ENCODE measurements around the gene CHAMP1. TPM values are rescaled to one million over a fixed set of nuclear protein-coding genes. Genes with fewer than 3 reads are reported as not detected.

Gene CHAMP1
- total and polyA plus RNA-seq, 5 donors from 2014 or later = 7.8 to 12.9 (median 9.1) TPM

- peaks cover 0 to 4% (median 0%) of the 10 kb centered on the region in 4 donors for H3K4me1 Mint-ChIP-seq
- H3K36me3 Mint-ChIP-seq = peaks cover 14% of the 10 kb centered on the region
- no peak for ATAC-seq (ENCODE audit: low read depth in 2 of 2)
- no peaks in the 10 kb centered on the region for H3K27me3 Mint-ChIP-seq
- H3K9me3 ChIP-seq (ENCODE audit: control insufficient read depth in 2 of 2, low read length in 2 of 2) = no peaks in the 10 kb centered on the region
- H3K36me3 ChIP-seq (ENCODE audit: control insufficient read depth, insufficient read depth, low read length) = peaks cover 45% of the 10 kb centered on the region
- no peak for DNase-seq
- no peaks in the 10 kb centered on the region for H3K4me1 ChIP-seq (ENCODE audit: control insufficient read depth, insufficient read depth, low read length, poor library complexity, severe bottlenecking)
- no peak overlapping the region for H3K4me3 Mint-ChIP-seq
- H3K9me3 Mint-ChIP-seq = no peaks in the 10 kb centered on the region
- H3K4me3 ChIP-seq (ENCODE audit: low read depth, low read length) = no peak overlapping the region
- H3K27ac Mint-ChIP-seq = no peak overlapping the region
- no peak overlapping the region for H3K27ac ChIP-seq (ENCODE audit: insufficient read depth, low read length, poor library complexity, severe bottlenecking)
- no peaks in the 10 kb centered on the region for H3K27me3 ChIP-seq (ENCODE audit: control insufficient read depth, insufficient read depth, low read length)
Measured at GRCh38 chr13:114303700-114304327, 10.5 kb upstream of the CHAMP1 start.

- Histone ChIP-seq H3K36me3 (ENCODE audit: control insufficient read depth, insufficient read depth, low read length) (peaks cover 38% of the 10 kb centered on the region), H3K4me1 (ENCODE audit: control insufficient read depth, insufficient read depth, low read length, poor library complexity, severe bottlenecking) (no peaks in the 10 kb centered on the region), H3K4me3 (ENCODE audit: low read depth, low read length) (no peak overlapping the region), H3K27me3 (ENCODE audit: control insufficient read depth, insufficient read depth, low read length) (no peaks in the 10 kb centered on the region), H3K27ac (ENCODE audit: insufficient read depth, low read length, poor library complexity, severe bottlenecking) (no peak overlapping the region), H3K9me3 (ENCODE audit: control insufficient read depth in 2 of 2, low read length in 2 of 2) (no peaks in the 10 kb centered on the region)
- Mint-ChIP-seq H3K27ac (no peak overlapping the region), H3K4me3 (no peak overlapping the region), H3K4me1 (no peaks in the 10 kb centered on the region), H3K36me3 (peaks cover 9% of the 10 kb centered on the region), H3K9me3 (no peaks in the 10 kb centered on the region), H3K27me3 (no peaks in the 10 kb centered on the region)
- ATAC-seq (ENCODE audit: low read depth in 2 of 2) (no peak), DNase-seq (no peak)
Measured at GRCh38 chr13:114304346-114305034, 9.8 kb upstream of the CHAMP1 start.

- DNase-seq = no peak
- Mint-ChIP-seq H3K4me3 (no peak overlapping the region), H3K36me3 (peaks cover 9% of the 10 kb centered on the region), H3K4me1 (peaks cover 10 to 14% (median 13%) of the 10 kb centered on the region in 4 donors), H3K27ac (no peak overlapping the region), H3K27me3 (peaks cover 7% of the 10 kb centered on the region), H3K9me3 (no peaks in the 10 kb centered on the region)
- no peaks in the 10 kb centered on the region for H3K9me3 ChIP-seq (ENCODE audit: control insufficient read depth in 2 of 2, low read length in 2 of 2)
- H3K27ac ChIP-seq (ENCODE audit: insufficient read depth, low read length, poor library complexity, severe bottlenecking) = no peak overlapping the region
- no peak overlapping the region for H3K4me3 ChIP-seq (ENCODE audit: low read depth, low read length)
- H3K27me3 ChIP-seq (ENCODE audit: control insufficient read depth, insufficient read depth, low read length) = no peaks in the 10 kb centered on the region
- H3K4me1 ChIP-seq (ENCODE audit: control insufficient read depth, insufficient read depth, low read length, poor library complexity, severe bottlenecking) = peaks cover 12% of the 10 kb centered on the region
- peaks cover 16% of the 10 kb centered on the region for H3K36me3 ChIP-seq (ENCODE audit: control insufficient read depth, insufficient read depth, low read length)
- no peak for ATAC-seq (ENCODE audit: low read depth in 2 of 2)
Measured at GRCh38 chr13:114309086-114309485, 5.2 kb upstream of the CHAMP1 start.

- Histone ChIP-seq H3K4me1 (ENCODE audit: control insufficient read depth, insufficient read depth, low read length, poor library complexity, severe bottlenecking) (peaks cover 17% of the 10 kb centered on the region), H3K27ac (ENCODE audit: insufficient read depth, low read length, poor library complexity, severe bottlenecking) (no peak overlapping the region), H3K4me3 (ENCODE audit: low read depth, low read length) (no peak overlapping the region), H3K36me3 (ENCODE audit: control insufficient read depth, insufficient read depth, low read length) (peaks cover 10% of the 10 kb centered on the region), H3K9me3 (ENCODE audit: control insufficient read depth in 2 of 2, low read length in 2 of 2) (no peaks in the 10 kb centered on the region), H3K27me3 (ENCODE audit: control insufficient read depth, insufficient read depth, low read length) (no peaks in the 10 kb centered on the region)
- H3K9me3 Mint-ChIP-seq = no peaks in the 10 kb centered on the region
- H3K4me3 Mint-ChIP-seq = no peak overlapping the region
- H3K27ac Mint-ChIP-seq = no peak overlapping the region
- ATAC-seq (ENCODE audit: low read depth in 2 of 2) = no peak
- peaks cover 11 to 17% (median 16%) of the 10 kb centered on the region in 4 donors for H3K4me1 Mint-ChIP-seq
- DNase-seq = no peak
- H3K36me3 Mint-ChIP-seq = peaks cover 9% of the 10 kb centered on the region
- peaks cover 7% of the 10 kb centered on the region for H3K27me3 Mint-ChIP-seq
Measured at GRCh38 chr13:114309806-114310410, 4.4 kb upstream of the CHAMP1 start.

GRCh38 chr13:114310956-114311355, 3.3 kb upstream of the CHAMP1 start:
- H3K27me3 Mint-ChIP-seq = peaks cover 7% of the 10 kb centered on the region
- peaks cover 18 to 27% (median 23%) of the 10 kb centered on the region in 4 donors for H3K4me1 Mint-ChIP-seq

GRCh38 chr13:114311387-114311786, 2.9 kb upstream of the CHAMP1 start:
- Histone ChIP-seq H3K27me3 (ENCODE audit: control insufficient read depth, insufficient read depth, low read length) (no peaks in the 10 kb centered on the region), H3K4me1 (ENCODE audit: control insufficient read depth, insufficient read depth, low read length, poor library complexity, severe bottlenecking) (peaks cover 30% of the 10 kb centered on the region), H3K27ac (ENCODE audit: insufficient read depth, low read length, poor library complexity, severe bottlenecking) (no peak overlapping the region), H3K9me3 (ENCODE audit: control insufficient read depth in 2 of 2, low read length in 2 of 2) (no peaks in the 10 kb centered on the region), H3K36me3 (ENCODE audit: control insufficient read depth, insufficient read depth, low read length) (peaks cover 4% of the 10 kb centered on the region), H3K4me3 (ENCODE audit: low read depth, low read length) (no peak overlapping the region)
- peaks cover 7% of the 10 kb centered on the region for H3K27me3 Mint-ChIP-seq
- no peak for ATAC-seq (ENCODE audit: low read depth in 2 of 2)
- no peak overlapping the region for H3K27ac Mint-ChIP-seq
- H3K4me3 Mint-ChIP-seq = no peak overlapping the region
- H3K36me3 Mint-ChIP-seq = peaks cover 12% of the 10 kb centered on the region
- no peak for DNase-seq
- peaks cover 18 to 27% (median 23%) of the 10 kb centered on the region in 4 donors for H3K4me1 Mint-ChIP-seq
- H3K9me3 Mint-ChIP-seq = no peaks in the 10 kb centered on the region

More at GRCh38 chr13:114310956-114311355, 3.3 kb upstream of the CHAMP1 start:
- Histone ChIP-seq H3K4me1 (ENCODE audit: control insufficient read depth, insufficient read depth, low read length, poor library complexity, severe bottlenecking) (peaks cover 27% of the 10 kb centered on the region), H3K9me3 (ENCODE audit: control insufficient read depth in 2 of 2, low read length in 2 of 2) (no peaks in the 10 kb centered on the region), H3K36me3 (ENCODE audit: control insufficient read depth, insufficient read depth, low read length) (peaks cover 6% of the 10 kb centered on the region), H3K27me3 (ENCODE audit: control insufficient read depth, insufficient read depth, low read length) (no peaks in the 10 kb centered on the region), H3K27ac (ENCODE audit: insufficient read depth, low read length, poor library complexity, severe bottlenecking) (no peak overlapping the region), H3K4me3 (ENCODE audit: low read depth, low read length) (no peak overlapping the region)
- ATAC-seq (ENCODE audit: low read depth in 2 of 2) = no peak
- no peak for DNase-seq
- no peak overlapping the region for H3K27ac Mint-ChIP-seq
- H3K4me3 Mint-ChIP-seq = no peak overlapping the region
- no peaks in the 10 kb centered on the region for H3K9me3 Mint-ChIP-seq
- H3K36me3 Mint-ChIP-seq = peaks cover 12% of the 10 kb centered on the region

GRCh38 chr13:114311908-114312307, 2.4 kb upstream of the CHAMP1 start:
- H3K27me3 ChIP-seq (ENCODE audit: control insufficient read depth, insufficient read depth, low read length) = no peaks in the 10 kb centered on the region
- peaks cover 35% of the 10 kb centered on the region for H3K4me1 ChIP-seq (ENCODE audit: control insufficient read depth, insufficient read depth, low read length, poor library complexity, severe bottlenecking)
- Mint-ChIP-seq H3K27me3 (peaks cover 7% of the 10 kb centered on the region), H3K9me3 (no peaks in the 10 kb centered on the region), H3K4me1 (peaks cover 18 to 30% (median 23%) of the 10 kb centered on the region in 4 donors), H3K36me3 (peaks cover 7% of the 10 kb centered on the region), H3K27ac (no peak overlapping the region), H3K4me3 (no peak overlapping the region)
- no peak for ATAC-seq (ENCODE audit: low read depth in 2 of 2)
- no peak overlapping the region for H3K4me3 ChIP-seq (ENCODE audit: low read depth, low read length)
- H3K36me3 ChIP-seq (ENCODE audit: control insufficient read depth, insufficient read depth, low read length) = peaks cover 2% of the 10 kb centered on the region
- DNase-seq = no peak
- no peaks in the 10 kb centered on the region for H3K9me3 ChIP-seq (ENCODE audit: control insufficient read depth in 2 of 2, low read length in 2 of 2)
- no peak overlapping the region for H3K27ac ChIP-seq (ENCODE audit: insufficient read depth, low read length, poor library complexity, severe bottlenecking)
